Neutrophil (primary cell): ENCODE measurements around the gene SH3RF3.

Experiments
- H3K27ac ChIP-seq: fragments of 200-600 bp; sonication (generic); 2 replicates; pipeline ENCODE4 v1.5.1; 2016; ENCODE audit warnings: mild to moderate bottlenecking, moderate library complexity
- H3K27me3 ChIP-seq: fragments of 200-600 bp; sonication (generic); 2 replicates; pipeline ENCODE4 v1.6.0; 2016; ENCODE audit warnings: mild to moderate bottlenecking
- H3K36me3 ChIP-seq: fragments of 200-600 bp; sonication (generic); 2 replicates; pipeline ENCODE4 v1.5.1; 2017
- H3K4me1 ChIP-seq, 2 experiments: fragments of 200-600 bp in 1 of 2; sonication (generic) in 1 of 2; 1 replicate in 1 of 2; 2 replicates in 1 of 2; pipeline versions ENCODE4 v1.5.1 to v1.6.1; 2013 to 2016; ENCODE audit warnings: low read depth in 1 of 2, low read length in 1 of 2, mild to moderate bottlenecking in 1 of 2, moderate library complexity in 1 of 2; ENCODE audit not compliant: control insufficient read depth in 1 of 2, insufficient read depth in 1 of 2
- H3K4me3 ChIP-seq, 2 experiments: fragments of 200-600 bp in 1 of 2; sonication (generic) in 1 of 2; 1 replicate in 1 of 2; 2 replicates in 1 of 2; pipeline ENCODE4 v1.5.1; 2013 to 2016; ENCODE audit warnings: low read depth in 1 of 2, low read length in 1 of 2, mild to moderate bottlenecking in 1 of 2, moderate library complexity in 1 of 2
- H3K9me3 ChIP-seq: fragments of 200-600 bp; sonication (generic); 2 replicates; pipeline ENCODE4 v1.5.1; 2016
- TF ChIP-seq, protein P1 (sequence below): fragments of 200-600 bp; sonication (generic); IDR thresholded peaks from 2 replicates; pipeline ENCODE4 v1.5.1; 2016; ENCODE audit warnings: antibody characterized with exemption

The SH3RF3 gene

DNA sequence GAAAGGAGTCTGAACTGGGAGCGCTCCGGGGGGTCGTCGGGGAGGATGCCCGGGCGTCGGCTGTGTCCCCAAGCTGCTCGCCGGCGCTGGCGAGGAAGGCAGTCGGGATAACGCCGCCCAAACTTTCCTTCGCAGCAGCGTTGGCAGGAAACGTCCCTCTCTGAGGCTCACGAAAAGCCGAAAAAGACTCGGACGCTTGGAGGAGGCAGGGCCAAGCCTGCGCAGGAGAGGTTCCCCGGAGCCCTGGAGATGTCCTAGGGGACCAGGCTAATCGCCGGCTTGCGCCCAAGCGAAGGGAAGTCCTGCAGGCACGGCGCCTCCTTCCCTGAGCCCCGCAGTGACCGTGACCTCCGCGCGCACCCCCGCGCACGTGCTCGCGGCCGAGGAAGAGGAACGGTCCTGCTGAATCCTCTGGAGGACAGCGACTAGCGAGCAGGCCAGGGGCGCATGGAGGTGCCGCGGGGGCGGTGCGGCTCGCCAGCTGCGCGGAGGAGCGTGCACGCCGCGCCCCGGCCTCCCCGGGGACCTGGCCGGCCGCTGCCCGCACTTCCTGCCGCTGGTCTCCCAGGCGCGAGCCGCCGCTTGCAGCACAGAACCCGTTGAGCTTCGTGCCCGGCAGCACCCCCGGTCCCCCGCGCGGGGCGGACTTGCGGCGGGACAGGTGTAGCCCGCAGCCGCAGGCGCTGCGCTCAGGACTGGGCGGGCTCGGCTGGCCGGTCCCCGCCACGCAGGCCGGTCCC, at the start of gene SH3RF3:
Gene SH3RF3 (plus strand): TSS at position 590 of the 740 bp plus-strand sequence.
- TF ChIP-seq, protein P1, sequence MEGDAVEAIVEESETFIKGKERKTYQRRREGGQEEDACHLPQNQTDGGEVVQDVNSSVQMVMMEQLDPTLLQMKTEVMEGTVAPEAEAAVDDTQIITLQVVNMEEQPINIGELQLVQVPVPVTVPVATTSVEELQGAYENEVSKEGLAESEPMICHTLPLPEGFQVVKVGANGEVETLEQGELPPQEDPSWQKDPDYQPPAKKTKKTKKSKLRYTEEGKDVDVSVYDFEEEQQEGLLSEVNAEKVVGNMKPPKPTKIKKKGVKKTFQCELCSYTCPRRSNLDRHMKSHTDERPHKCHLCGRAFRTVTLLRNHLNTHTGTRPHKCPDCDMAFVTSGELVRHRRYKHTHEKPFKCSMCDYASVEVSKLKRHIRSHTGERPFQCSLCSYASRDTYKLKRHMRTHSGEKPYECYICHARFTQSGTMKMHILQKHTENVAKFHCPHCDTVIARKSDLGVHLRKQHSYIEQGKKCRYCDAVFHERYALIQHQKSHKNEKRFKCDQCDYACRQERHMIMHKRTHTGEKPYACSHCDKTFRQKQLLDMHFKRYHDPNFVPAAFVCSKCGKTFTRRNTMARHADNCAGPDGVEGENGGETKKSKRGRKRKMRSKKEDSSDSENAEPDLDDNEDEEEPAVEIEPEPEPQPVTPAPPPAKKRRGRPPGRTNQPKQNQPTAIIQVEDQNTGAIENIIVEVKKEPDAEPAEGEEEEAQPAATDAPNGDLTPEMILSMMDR = no peak
- no peaks in the 10 kb centered on the region for H3K36me3 ChIP-seq
- H3K9me3 ChIP-seq = no peaks in the 10 kb centered on the region
- peak within 1 kb of the TSS; percentile 88 to 90 for H3K4me3 ChIP-seq
- H3K27ac ChIP-seq = peak within 1 kb of the TSS; percentile 73
- H3K27me3 ChIP-seq = peaks cover 74% of the 10 kb centered on the region
- H3K4me1 ChIP-seq = peaks cover 29 to 30% of the 10 kb centered on the region in 2 experiments

DNA sequence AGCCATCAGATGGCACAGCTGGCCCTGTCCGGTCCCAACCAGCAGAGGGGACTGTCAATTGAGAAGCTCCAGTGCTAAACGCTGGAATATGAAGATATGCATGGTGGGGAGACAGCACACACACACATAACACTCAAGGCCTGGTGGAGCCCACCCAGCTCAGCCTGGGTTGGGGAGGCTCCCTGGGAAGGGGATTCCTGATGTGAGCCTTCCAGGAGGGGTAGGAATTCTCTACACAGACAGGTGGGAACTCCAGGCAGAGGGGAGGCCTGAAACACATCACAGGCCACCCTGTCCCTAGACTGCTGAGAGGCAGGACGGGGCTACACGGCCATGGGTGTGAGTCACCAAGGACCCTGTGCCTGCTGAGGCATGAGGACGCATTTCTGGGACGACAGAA, 49.4 kb upstream of the SH3RF3 start:
- no peaks in the 10 kb centered on the region for H3K27me3 ChIP-seq
- no peak overlapping the region for H3K27ac ChIP-seq
- no peaks in the 10 kb centered on the region for H3K4me1 ChIP-seq
- H3K4me3 ChIP-seq = no peak overlapping the region
- H3K36me3 ChIP-seq = no peaks in the 10 kb centered on the region
- H3K9me3 ChIP-seq = no peaks in the 10 kb centered on the region
- TF ChIP-seq, protein P1 = no peak

DNA sequence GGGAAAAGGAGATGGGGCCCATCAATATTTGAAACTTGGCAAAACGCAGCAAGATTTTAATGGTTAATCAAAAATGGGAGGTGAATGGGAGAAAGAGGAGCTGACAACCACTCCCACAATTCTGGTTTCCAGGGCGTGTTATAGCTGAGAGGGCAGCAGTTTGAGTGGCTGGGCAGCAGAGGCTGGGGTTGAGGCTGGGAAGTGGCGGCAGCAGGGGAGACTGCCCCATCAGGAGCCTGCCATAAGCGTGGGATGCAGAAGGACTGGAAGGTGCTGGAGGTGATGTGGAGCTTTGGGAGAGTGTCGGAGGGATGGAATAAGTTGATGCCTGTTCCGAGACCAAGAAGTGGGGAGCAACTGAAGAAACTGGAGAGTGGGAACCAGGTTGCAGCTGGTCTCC, 48.9 kb upstream of the SH3RF3 start:
- Histone ChIP-seq H3K27ac (no peak overlapping the region), H3K4me3 (no peak overlapping the region), H3K27me3 (no peaks in the 10 kb centered on the region), H3K4me1 (no peaks in the 10 kb centered on the region), H3K9me3 (no peaks in the 10 kb centered on the region), H3K36me3 (no peaks in the 10 kb centered on the region)
- TF ChIP-seq, protein P1 = no peak

DNA sequence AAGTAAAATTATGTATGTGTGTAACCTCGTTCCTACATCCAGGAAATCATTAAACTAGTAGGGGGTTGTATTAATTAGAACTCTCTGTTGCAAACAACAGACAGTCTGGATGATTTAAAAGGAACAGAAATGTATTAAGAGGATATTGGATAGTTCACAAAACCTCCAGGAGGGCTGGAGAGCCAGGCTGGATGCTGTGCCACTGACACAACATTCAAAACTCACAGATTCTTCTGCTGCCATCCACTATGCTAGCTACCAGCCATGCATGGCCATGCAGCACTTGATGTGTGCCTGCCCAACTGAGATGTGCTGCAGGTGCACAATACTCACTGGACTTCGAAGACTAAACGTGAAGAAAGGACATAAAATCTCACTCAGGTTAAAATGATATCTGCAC, 48.2 kb upstream of the SH3RF3 start:
- TF ChIP-seq, protein P1 = no peak
- no peaks in the 10 kb centered on the region for H3K27me3 ChIP-seq

DNA sequence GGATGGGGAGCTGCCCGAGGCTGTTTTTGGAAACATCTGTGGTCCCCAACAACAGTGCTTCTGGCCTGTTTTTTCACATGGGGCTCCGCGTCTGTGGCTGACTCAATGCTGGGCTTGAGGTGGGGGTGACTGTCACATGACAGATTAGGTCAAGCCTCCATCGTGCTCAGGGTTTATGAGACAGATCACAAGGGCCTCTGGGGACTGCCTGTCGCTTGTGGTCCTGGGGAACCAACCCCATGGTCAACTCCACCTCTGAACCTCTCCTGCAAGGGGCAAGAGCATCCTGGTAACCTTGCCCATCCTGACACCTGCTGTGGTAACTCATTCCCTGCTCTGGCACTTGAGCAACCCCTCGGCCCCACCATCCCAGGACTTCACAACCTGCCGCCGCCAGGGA, 47.6 kb upstream of the SH3RF3 start:
- Histone ChIP-seq H3K9me3 (no peaks in the 10 kb centered on the region), H3K27ac (no peak overlapping the region), H3K4me3 (no peak overlapping the region), H3K36me3 (no peaks in the 10 kb centered on the region), H3K4me1 (no peaks in the 10 kb centered on the region), H3K27me3 (no peaks in the 10 kb centered on the region)
- TF ChIP-seq, protein P1 = no peak

More for the DNA sequence above, 48.2 kb upstream of the SH3RF3 start:
- Histone ChIP-seq H3K9me3 (no peaks in the 10 kb centered on the region), H3K4me3 (no peak overlapping the region), H3K36me3 (no peaks in the 10 kb centered on the region), H3K4me1 (no peaks in the 10 kb centered on the region), H3K27ac (no peak overlapping the region)
